HG02840 (cell line): ENCODE data around the gene OSBPL10.

Source experiments
- ATAC-seq: cut with Tn5 transposase; IDR thresholded peaks from one replicate; pipeline ENCODE4 v1.9.1; 2021; ENCODE audit warnings: mild to moderate bottlenecking, moderate library complexity, moderate number of reproducible peaks; ENCODE audit not compliant: unreplicated experiment, low FRiP score

Gene OSBPL10

DNA sequence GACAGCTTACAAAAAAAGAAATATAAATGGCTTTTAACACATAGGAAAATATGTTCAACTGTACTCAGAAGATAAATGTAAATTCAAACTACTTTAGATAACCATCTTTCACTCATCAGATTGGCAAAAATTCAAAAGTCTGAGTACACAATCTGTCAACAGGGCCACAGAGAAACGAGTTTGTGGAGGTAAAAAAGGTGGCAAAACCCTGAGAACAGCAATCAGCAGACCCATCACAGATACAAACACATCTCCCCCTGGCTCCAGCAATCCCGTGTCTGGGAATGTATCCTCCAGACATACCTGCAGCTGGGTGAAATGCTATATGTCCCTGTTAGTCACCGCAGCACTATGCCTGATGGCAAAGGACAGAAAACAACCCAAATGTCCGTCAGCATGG, 149.5 kb downstream of the OSBPL10 start:
- ATAC-seq: no peak

DNA sequence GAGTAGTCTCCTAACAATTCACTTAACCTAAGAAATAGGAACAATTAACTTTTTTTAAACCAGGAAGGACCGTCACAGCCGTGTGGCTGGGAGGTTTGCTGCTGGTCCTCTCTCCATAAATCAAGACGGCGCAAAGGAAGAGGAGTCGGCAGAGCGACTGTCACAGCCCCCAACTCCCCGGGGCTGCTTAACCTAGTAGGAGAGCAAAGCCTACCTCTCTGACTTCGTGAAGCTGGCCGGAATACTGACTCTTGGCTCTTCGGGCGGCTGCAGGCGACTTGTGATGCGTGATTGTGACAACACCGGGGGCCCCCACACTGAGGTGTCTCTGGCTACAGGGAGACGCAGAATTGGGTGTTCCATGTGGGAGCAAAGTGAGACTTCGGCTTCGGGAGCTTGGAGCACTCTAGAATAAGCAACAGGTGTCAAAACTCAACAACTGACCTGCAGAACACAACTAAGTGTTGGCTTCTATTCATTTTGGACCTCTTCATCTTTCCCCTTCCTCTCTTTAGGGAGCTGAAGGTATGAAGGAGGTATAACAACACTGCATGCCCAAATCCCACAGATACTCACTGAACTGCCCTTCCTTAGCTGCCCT, 151.1 kb downstream of the OSBPL10 start:
- ATAC-seq: no peak

DNA sequence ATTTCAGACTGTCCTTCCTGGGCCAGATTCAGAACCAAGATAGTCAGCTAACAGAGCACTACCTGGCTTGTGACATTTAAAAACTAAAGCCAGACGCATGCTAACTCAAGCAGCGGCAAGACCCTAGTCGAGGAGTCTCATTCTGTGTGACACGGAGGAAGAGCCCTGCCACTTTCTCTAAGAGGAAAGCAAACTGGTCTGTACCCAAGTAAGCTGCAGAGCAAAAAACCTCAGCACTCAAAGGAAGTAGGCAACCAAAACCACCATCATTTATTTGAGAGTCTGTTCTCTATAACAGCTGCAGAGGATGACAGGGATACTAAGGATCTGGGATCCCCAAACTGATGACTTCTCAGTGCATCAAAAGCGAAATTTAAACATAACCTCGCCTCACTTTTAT, 152.1 kb downstream of the OSBPL10 start:
- no peak for ATAC-seq

DNA sequence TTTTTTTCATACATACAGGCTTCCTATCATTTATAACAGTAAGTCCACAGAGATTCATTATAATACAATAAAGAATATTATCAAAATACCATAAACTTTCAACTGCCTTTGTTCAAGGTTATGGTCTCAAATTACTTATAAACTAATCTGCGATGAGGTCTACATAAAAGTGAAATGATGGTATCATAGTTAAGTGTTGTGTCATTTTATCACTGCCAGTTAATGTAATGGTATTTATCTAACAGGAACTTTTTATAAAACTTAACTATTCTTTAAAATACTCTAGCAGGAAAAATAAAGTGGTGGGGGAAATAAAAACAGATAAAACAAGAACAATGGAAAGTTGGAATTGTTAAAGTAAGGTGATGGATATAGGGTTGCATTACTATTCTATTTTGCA, 153.1 kb downstream of the OSBPL10 start:
- no peak for ATAC-seq

DNA sequence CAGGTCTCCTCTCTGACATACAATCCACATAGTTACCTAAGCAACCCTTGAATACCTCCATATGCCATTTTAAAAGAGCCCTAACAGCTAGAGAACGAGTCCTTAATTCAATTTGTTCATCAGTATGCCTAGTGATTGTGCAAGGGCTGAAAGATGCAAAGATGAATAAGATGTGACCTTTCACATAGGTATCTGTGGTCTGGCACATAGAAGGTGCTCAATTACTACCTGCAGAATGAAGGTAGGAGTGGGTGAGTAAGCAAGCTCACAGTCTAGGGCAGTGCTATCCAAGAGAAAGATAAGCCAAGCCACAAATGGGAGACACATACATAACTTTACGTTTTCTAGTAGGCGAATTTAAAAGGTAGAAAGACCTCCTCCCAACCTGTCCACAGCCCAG, 157.9 kb downstream of the OSBPL10 start:
- no peak for ATAC-seq

DNA sequence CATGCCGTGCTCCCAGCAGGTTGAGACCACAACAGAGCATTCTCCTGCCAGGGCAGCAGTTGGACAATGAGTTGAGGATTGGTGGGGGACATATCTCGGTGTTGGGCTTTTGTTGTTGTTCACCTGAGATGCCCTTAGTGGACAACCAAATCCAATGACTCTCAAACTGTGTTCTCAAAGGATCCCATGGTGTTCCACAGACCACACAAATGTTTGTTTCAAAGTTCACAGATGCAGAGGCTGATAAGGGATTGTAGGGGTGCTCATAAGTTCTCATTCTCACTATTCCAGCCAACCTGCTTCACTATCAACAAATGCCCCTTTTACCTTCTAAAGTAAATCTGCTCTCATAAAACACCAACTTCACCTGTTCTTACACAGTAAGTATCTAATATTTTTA, 159.9 kb downstream of the OSBPL10 start:
- ATAC-seq: no peak

DNA sequence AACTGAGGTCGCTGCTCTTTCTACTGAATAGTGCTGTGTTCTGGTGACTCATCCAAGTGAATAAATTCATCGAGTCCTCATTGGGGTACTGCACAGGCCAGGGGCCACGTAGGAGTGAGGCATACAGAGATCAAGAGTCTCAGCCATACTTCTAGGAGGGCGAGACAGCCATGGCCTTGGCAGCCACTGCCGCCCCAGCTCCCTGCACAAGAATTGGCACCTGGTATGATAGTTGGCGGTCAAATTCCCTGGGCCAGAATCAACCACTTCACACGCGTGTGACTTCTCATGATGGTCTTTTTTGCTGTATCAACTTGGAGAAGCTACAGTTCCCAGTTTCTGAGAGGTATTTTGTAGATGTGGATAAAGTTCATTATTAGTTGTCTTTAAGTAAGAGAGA, 161.6 kb downstream of the OSBPL10 start:
- no peak for ATAC-seq

DNA sequence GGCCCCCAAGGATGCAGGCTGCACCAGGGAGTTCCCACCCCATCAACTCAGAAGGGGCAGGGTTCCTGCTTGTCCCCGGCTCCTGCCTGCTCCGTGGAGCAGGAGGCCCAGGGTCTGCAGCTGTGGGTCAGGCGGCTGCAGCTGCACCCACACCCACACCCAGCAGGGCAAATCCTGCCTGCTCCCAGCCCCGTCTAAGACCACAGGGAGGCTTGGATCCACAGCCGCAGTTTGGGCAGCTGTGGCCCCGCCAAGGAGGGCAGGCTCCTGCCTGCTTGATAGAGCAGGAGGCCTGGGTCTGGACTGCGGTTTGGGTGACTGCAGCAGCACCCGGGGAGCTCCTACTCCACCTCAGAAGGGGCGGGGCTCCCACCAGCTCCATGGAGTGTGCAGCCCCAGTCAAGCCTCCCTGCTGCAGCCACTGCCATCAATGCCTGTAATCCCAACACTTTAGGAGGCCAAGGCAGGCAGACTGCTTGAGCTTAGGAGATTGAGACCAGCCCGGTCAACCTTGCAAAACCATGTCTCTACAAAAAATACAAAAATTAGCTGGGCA, 163.6 kb downstream of the OSBPL10 start:
- no peak for ATAC-seq

DNA sequence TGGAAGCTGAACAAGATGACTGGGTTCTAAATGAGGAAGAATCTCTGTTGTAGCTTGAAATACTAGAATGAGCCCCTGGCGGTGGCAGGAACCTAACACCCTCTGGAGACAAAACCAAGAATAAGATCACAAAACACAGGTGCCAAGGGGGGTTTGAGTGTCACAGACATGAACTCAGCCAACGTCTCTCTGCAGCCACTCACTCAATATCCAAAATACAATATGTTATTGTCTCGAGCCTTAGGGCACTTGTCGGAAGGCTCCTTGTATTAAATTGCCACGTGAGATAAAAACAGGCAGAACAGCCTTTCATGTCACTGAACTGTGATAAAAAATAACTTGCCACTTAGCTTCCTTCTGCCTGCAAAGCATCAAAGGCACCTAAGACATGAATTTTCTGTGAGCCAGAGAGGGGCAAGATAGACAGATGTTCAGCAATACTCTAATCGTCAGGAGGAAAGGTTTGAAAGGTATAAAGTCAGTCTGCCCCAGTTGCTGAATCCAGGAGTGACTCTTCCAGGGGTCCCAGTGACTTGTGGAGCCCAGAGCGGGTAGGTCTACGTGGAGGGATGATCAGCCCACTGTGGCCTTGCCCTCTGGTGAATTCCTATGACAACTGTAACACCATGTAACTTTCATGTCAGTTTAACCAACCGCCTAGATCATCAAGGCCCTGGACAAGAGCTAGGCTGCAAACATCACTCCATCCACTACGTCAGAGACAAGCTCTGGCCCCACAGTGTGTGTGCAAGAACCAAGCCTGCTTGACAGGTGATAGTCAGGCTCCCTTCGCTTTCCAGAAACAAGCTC, 165.2 kb downstream of the OSBPL10 start:
- ATAC-seq: no peak

DNA sequence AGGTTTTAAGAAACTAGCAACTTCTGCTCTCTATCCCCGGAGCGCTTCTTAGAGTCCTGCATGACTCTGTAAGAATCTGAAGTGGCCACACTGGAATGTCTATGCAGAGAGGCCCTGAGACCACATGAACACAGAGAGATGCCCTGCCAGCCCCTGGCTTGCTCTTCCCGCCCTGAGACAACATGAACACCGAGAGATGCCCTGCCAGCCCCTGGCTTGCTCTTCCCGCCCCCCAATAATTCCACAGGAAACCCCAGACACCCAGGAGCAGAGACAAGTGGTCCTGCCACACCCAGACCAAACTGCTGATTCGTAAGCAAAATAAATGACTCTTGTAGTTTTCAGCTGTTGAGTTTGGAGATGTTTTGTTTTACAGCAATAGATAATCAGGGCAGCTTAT, 166.1 kb downstream of the OSBPL10 start:
- no peak for ATAC-seq

DNA sequence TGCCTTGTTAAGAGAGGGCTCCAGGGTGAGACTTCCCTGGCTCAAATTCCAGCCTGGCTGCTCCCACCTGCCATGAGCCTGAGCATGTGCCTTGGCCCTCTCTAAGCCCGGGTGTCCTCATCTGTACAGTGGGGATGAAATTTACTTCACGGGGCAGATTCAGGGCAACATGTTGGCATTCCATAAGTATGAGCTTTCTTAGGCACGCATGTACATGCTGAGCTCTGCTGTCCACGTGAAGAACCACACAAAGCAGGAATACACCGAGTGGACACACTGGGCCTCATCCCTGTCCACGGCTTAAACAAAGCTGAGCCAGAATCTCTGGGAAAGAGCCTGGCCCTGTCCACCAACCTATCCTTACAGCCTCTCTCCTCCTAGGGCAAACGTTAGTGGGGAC, 167.4 kb downstream of the OSBPL10 start:
- no peak for ATAC-seq

DNA sequence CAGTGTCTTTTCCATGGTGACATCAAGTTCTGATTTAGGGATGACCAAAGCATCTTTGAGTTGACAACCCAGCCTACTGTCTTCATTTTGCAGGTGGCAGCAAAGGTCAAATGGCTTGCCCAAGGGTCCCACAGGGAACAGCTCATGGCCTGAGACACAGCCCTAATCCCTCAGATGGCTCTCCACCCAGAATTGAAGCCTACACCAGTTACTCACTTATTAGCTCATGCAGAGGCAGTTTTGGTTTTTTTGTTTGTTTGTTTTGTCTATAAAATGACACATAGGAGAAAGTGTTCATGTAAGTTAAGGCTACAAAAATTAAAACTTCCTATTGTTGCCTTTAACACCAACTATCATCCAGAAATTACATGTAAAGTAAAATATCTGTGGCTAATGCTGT, 167.9 kb downstream of the OSBPL10 start:
- no peak for ATAC-seq

DNA sequence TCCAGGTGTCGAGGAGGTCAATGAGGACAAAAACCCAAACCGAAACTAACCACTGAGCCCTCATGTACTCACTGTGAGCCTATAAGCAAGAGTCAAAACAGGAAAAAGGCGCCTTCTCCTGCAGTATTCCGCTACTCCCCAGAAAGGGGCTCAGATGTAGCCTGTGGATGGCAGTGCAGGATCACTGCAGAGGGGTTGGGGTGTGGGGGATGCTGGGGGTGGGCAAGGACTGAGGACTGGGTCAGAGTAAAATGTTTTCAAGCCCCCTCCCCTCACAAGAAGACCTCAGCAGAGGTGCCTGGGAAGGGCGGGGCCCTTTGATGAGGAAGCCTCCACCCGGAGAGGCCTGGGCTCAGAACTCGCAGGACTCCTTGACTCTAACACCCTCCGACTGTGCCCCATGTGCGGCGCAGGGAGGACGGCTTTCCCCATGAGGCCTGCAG, 170.1 kb downstream of the OSBPL10 start:
- no peak for ATAC-seq

DNA sequence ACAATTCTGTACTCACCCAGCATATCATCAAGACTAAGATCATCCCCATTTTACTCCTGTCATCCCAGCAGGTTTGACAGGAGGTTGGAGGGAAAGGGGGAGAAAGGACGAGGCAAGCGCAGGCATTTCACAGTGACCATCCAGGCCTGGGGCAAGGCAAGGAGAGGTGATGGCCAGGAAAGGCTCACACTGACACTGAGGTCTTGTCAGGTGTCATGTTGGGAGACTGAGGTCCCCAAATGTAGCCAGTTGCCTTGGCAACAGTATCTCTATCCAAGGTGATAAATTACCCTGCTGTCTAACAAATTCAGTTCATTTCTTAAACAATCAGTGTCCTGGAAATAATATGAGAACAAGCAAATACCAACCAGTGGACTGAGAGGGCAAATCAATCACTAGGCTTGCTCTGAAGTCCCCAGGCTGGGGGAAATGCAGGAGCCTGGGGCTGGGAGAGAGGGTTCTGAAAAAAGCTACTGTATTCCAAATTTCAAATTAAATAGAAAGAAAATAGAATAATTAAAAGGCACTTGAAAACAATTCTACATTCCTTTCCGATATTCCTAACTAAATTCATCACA, 172.8 kb downstream of the OSBPL10 start:
- ATAC-seq: no peak

DNA sequence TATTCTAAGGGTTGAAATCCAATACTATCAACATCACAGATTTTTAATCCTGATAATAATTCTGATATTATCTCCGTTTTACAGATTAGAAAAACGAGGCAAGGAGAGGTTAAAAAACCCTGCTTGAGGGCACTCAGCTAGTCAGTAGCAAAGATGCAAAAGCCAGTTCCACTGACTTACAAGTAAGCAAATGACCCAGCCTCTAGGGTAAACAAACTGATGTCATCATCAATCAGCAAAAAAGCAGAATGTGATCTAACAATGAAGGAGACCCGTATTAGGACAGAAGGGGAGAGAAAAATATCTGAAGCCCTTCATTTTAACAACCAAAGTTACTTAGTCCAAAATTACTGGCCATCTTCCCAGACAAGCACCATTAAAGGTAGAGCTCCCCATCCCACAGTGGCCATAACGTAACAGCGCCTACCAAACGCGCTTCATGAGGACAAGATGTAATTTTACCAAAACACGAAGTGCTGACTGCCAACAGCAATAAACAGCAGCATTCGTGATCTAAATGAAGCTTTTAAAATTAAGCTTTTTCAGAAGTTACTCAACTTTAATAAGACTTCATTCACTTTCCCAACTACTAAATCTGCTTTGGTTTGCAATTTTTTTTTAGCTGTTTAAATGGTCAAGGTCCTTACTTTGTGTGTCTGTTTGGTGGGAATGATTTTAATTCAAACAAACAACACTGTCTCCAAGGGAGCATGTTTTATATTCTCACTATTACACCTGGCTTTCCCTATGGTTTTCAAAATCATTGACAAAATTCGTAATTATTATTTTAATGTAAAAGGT, 176.6 kb downstream of the OSBPL10 start:
- no peak for ATAC-seq

DNA sequence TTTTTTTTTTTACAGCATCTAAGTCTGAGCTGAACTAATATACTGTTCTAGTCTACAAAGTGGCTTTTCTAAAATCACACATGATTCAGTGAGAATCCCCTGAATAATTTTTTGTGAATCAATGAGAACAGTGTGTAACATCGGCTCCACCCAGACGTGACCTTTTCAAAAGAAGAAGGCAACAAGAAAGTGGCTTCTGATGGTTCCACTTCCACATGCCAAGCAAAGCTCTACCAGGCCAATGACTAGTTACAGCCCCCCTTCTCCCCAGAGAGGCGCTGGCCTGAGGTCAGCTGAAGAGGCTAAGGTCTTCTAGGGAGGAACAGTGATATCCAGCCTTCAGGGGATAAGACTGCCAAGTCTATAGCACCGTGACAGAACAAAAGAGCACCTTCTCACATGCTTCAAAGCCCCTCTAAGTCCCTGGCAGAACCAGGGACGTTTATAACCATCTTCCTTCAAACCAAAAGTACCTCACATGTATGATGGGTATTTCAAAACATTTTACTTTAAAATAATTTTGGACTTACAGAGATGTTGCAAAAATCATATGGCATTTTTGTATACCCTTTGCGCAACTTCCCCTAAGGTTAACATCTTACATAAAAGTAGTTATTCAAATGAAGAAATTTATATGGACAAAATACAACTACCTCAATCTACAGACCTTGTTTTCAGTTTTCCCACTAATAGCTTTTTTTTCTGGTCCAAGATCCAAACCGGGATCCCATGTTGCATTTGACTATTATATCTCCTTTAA, 177.9 kb downstream of the OSBPL10 start:
- ATAC-seq: no peak

DNA sequence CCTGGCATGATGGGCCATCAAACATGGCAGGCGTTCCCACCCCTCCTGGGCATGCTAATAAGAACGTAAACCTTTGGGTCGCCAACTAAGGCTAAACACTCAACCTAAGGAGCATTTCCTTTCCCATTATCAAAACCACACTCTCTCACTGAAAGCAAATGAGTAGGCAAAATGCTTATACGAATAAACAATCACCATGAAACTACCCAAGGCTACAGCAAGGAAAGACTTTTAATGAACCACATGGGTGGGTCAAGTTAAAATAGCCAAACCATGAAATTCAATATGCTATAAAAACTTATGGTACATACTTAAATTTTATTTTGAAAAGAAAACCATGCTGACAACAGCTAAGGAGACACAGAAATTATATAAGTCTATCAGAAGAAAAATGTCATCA, 180.6 kb downstream of the OSBPL10 start:
- no peak for ATAC-seq

DNA sequence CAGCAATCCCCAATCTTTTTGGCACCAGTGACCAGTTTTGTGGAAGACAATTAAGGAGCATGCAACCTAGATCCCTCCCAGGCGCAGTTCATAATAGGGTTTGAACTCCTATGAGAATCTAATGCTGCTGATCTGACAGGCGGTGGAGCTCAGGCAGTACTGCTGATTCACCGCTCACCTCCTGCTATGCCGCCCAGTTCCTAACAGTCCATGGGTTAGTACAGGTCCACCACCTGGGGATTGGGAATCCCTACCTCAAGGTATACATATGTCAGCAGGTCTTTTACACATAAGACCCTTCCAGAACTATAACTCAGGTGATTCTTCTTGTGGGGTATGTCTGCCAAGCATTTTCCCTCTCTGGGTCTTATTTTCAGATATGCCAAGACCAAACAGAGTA, 182.2 kb downstream of the OSBPL10 start:
- no peak for ATAC-seq

DNA sequence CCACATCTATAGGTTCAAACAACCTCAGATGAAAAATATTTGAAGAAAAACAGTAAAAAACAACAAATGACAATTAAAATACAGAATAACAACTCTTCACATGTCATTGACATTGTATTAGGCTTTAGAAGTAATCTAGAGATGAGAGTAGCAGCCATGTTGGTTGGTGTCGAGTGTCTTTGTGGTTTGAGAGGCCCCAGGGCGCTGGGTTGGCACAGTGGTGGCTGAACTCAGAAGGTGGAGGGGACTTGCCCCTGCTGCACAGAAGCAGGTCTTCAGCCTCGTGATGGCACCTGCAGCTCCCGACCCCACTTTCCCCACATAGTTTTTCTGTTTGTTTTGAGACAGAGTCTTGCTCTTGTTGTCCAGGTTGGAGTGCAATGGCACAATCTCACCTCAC, 187.2 kb downstream of the OSBPL10 start:
- no peak for ATAC-seq

DNA sequence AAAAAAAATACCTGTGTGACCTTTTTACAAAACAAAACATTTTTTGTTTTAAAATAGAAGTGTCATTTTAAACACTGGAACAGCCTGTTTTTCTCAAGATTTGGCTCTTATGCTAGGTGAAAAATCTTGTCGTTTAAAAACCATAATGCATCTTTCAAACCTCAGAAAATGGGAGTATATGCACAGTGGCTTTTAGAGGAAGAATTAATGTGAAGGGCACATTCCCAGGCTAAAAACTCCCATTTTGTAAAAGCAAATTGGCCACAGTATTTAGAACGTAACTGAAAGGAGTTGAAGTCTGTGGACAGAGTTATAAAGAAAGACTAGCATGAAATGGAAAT, 190.0 kb downstream of the OSBPL10 start:
- no peak for ATAC-seq
